ENCODE data around the gene USP13.

DNA sequence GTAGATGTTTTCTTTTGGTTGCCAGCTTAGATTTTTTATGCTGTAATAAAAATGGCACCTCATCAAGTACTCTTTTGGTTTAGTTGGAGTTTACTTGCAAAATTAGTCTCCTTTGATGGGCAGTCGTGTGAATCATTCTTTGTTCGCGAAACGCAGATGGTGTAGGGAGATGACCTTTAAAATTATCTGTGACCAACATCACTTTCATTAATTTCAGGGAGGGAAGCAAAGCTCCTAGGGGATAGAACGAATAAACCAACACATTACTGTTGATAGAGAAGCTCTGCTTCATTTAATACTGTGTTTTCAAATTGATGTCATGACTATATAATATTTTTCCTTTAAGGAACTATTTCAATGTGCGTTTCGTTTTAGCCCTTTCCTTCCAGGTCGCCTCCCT lies 67.4 kb downstream of the USP13 start:
- TF ChIP-seq, protein P1, sequence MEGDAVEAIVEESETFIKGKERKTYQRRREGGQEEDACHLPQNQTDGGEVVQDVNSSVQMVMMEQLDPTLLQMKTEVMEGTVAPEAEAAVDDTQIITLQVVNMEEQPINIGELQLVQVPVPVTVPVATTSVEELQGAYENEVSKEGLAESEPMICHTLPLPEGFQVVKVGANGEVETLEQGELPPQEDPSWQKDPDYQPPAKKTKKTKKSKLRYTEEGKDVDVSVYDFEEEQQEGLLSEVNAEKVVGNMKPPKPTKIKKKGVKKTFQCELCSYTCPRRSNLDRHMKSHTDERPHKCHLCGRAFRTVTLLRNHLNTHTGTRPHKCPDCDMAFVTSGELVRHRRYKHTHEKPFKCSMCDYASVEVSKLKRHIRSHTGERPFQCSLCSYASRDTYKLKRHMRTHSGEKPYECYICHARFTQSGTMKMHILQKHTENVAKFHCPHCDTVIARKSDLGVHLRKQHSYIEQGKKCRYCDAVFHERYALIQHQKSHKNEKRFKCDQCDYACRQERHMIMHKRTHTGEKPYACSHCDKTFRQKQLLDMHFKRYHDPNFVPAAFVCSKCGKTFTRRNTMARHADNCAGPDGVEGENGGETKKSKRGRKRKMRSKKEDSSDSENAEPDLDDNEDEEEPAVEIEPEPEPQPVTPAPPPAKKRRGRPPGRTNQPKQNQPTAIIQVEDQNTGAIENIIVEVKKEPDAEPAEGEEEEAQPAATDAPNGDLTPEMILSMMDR (IDR thresholded peaks at IDR 0.05; ENCODE audit: poor library complexity): no peak
- TF ChIP-seq EZH2 (IDR thresholded peaks at IDR 0.05; ENCODE audit: borderline replicate concordance): no peak

Measured in hepatocyte (in vitro differentiated cells).